NCI-H446 treated with DMSO at 0.1 percent for 48 hours (cell line): Measurements from ENCODE around the gene CORO2B.

ENCODE experiments used
- DNase-seq: peaks from one replicate; lab custom pipeline; 2025; lab: John Stamatoyannopoulos, UW

CORO2B gene

GRCh38 chr15:68775671-68776476, 197.1 kb downstream of the CORO2B start:
- peak; percentile 59 for DNase-seq

- no peak for DNase-seq
These were observed 197.9 kb downstream of the CORO2B start for GRCh38 chr15:68776477-68777270.
